Urinary bladder (tissue), 4 donors: ENCODE results near the gene HOXD9. TPM values are rescaled to one million over a fixed set of nuclear protein-coding genes. Genes with fewer than 3 reads are reported as not detected.

ENCODE experiments used
- DNase-seq: peaks from one replicate; pipeline ENCODE4 v3.0.0-alpha.2; 2015; ENCODE audit errors: extremely low spot score
- H3K27ac ChIP-seq: one replicate; pipeline ENCODE4 v1.5.1; 2013; ENCODE audit warnings: low read depth, mild to moderate bottlenecking, moderate library complexity
- H3K36me3 ChIP-seq: one replicate; pipeline ENCODE4 v1.6.1; 2013; ENCODE audit warnings: mild to moderate bottlenecking, moderate library complexity; ENCODE audit not compliant: insufficient read depth
- H3K4me1 ChIP-seq: one replicate; pipeline ENCODE4 v1.6.1; 2013; ENCODE audit warnings: mild to moderate bottlenecking, moderate library complexity; ENCODE audit not compliant: insufficient read depth
- H3K4me3 ChIP-seq: one replicate; pipeline ENCODE4 v1.5.1; 2013; ENCODE audit warnings: low read depth, low read length
- WGBS: extraction: QIAGEN DNeasy Blood & Tissue Kit; methylation state at CpG from one replicate; pipeline ENCODE4 v1.1.7; 2013; 5-methylcytosine and 5-hydroxymethylcytosine counted together
- polyA plus RNA-seq: library from polyadenylated mRNA; stranded (reverse); fragments of 200-250 nt; gene quantifications from one replicate; pipeline ENCODE4 v1.2.3, GENCODE V29; 2013
- total RNA-seq: library from RNA; depleted of rRNA; stranded (reverse); fragments of >200 nt; gene quantifications from one replicate; pipeline ENCODE4 v1.2.3, GENCODE V29; 2014
- donor health status: healthy with polysubstance abuse.
- donor health status: healthy.

The HOXD9 gene
- total and polyA plus RNA-seq, 2 donors, result 2.9 to 5.6 TPM

GRCh38 chr2:176147210-176147799 lies 24.8 kb downstream of the HOXD9 start:
- H3K27ac ChIP-seq, result no peak overlapping the region
- DNase-seq, result no peak
- WGBS, result 43% methylated on average over 32 of the region's 32 CpGs
- no peaks in the 10 kb centered on the region for H3K36me3 ChIP-seq
- no peaks in the 10 kb centered on the region for H3K4me1 ChIP-seq
- no peak overlapping the region for H3K4me3 ChIP-seq

GRCh38 chr2:176147800-176148496 lies 25.4 kb downstream of the HOXD9 start:
- no peak for DNase-seq
- H3K27ac ChIP-seq, result no peak overlapping the region
- 37% methylated on average over 31 of the region's 31 CpGs for WGBS
- no peaks in the 10 kb centered on the region for H3K36me3 ChIP-seq
- no peaks in the 10 kb centered on the region for H3K4me1 ChIP-seq
- H3K4me3 ChIP-seq, result no peak overlapping the region

GRCh38 chr2:176148751-176149421 lies 26.4 kb downstream of the HOXD9 start:
- no peak for DNase-seq
- Histone ChIP-seq H3K27ac (no peak overlapping the region), H3K4me3 (no peak overlapping the region), H3K36me3 (no peaks in the 10 kb centered on the region), H3K4me1 (no peaks in the 10 kb centered on the region)
- 60% methylated on average over 11 of the region's 11 CpGs for WGBS

GRCh38 chr2:176149481-176149938 lies 27.0 kb downstream of the HOXD9 start:
- Histone ChIP-seq H3K27ac (no peak overlapping the region), H3K4me3 (no peak overlapping the region), H3K36me3 (no peaks in the 10 kb centered on the region), H3K4me1 (no peaks in the 10 kb centered on the region)
- WGBS, result 48% methylated on average over 22 of the region's 22 CpGs
- DNase-seq, result no peak

GRCh38 chr2:176149939-176150583 lies 27.5 kb downstream of the HOXD9 start:
- H3K27ac ChIP-seq, result no peak overlapping the region
- no peaks in the 10 kb centered on the region for H3K4me1 ChIP-seq
- H3K4me3 ChIP-seq, result no peak overlapping the region
- no peak for DNase-seq
- WGBS, result 51% methylated on average over 24 of the region's 24 CpGs
- H3K36me3 ChIP-seq, result no peaks in the 10 kb centered on the region

- 65% methylated on average over 14 of the region's 14 CpGs for WGBS
- Histone ChIP-seq H3K27ac (no peak overlapping the region), H3K36me3 (no peaks in the 10 kb centered on the region), H3K4me3 (no peak overlapping the region), H3K4me1 (no peaks in the 10 kb centered on the region)
- no peak for DNase-seq
Measured at GRCh38 chr2:176150584-176151441, 28.3 kb downstream of the HOXD9 start.

GRCh38 chr2:176151442-176152287 lies 29.1 kb downstream of the HOXD9 start, which contains the start of gene HOXD4:
Gene HOXD4, plus strand, starts transcription at chr2:176151550. Its CDS starts 84 bp downstream, at chr2:176151634.
- no peak within 1 kb of the TSS for H3K27ac ChIP-seq
- 24% methylated on average over 55 of the region's 55 CpGs for WGBS
- no peak within 1 kb of the TSS for H3K4me3 ChIP-seq

GRCh38 chr2:176152350-176153181 lies 30.0 kb downstream of the HOXD9 start:
- WGBS, result 50% methylated on average over 48 of the region's 48 CpGs

More at GRCh38 chr2:176151442-176152287, 29.1 kb downstream of the HOXD9 start, which contains the start of gene HOXD4:
- DNase-seq, result no peak
- Histone ChIP-seq H3K4me1 (no peaks in the 10 kb centered on the region), H3K36me3 (no peaks in the 10 kb centered on the region)

GRCh38 chr2:176154576-176155252 lies 32.2 kb downstream of the HOXD9 start:
- Histone ChIP-seq H3K27ac (no peak overlapping the region), H3K4me3 (no peak overlapping the region), H3K36me3 (no peaks in the 10 kb centered on the region), H3K4me1 (peaks cover 2% of the 10 kb centered on the region)
- 73% methylated on average over 11 of the region's 11 CpGs for WGBS
- no peak for DNase-seq

More at GRCh38 chr2:176152350-176153181, 30.0 kb downstream of the HOXD9 start:
- H3K27ac ChIP-seq, result no peak overlapping the region
- H3K36me3 ChIP-seq, result no peaks in the 10 kb centered on the region
- DNase-seq, result no peak
- no peak overlapping the region for H3K4me3 ChIP-seq
- peaks cover 2% of the 10 kb centered on the region for H3K4me1 ChIP-seq

- no peak overlapping the region for H3K4me3 ChIP-seq
- H3K27ac ChIP-seq, result no peak overlapping the region
- H3K4me1 ChIP-seq, result peaks cover 2% of the 10 kb centered on the region
- H3K36me3 ChIP-seq, result no peaks in the 10 kb centered on the region
- DNase-seq, result no peak
- WGBS, result 54% methylated on average over 6 of the region's 6 CpGs
Measured at GRCh38 chr2:176155356-176156044, 33.0 kb downstream of the HOXD9 start.
